Activated CD4-positive, alpha-beta T cell treated with anti-CD3 and anti-CD28 coated beads for 36 hours (primary cell): ENCODE results near the gene CLEC5A. TPM values are rescaled to one million over a fixed set of nuclear protein-coding genes. Genes with fewer than 3 reads are reported as not detected.
A peak's percentile ranks its signal among the peaks of the same experiment; 100 is the strongest.
"Not testable (repeated sequence)": the region's sequence is repeated elsewhere in the genome, so short reads cannot be mapped to it uniquely, and the experiment has no call there.

Source experiments
- ATAC-seq: fragments of 200-7000 bp; cut with Tn5 transposase; one replicate; pipeline ENCODE4 v1.10.0; 2021; ENCODE audit warnings: mild to moderate bottlenecking, moderate library complexity
- CTCF ChIA-PET: fragments of 350-600 bp; sonication (Branson Sonifier 250); formaldehyde crosslinking; loops from one replicate; lab custom pipeline; 2021; ENCODE audit warnings: antibody characterized with exemption; lab: Charles Lee
- POLR2A ChIA-PET: fragments of 350-600 bp; sonication (Branson Sonifier 250); formaldehyde crosslinking; loops from one replicate; lab custom pipeline; 2021; ENCODE audit warnings: antibody characterized with exemption, inconsistent platforms; lab: Charles Lee
- DNase-seq: peaks from one replicate; pipeline ENCODE4 v3.0.0-alpha.2; 2020
- H3K27ac Mint-ChIP-seq: one replicate; pipeline ENCODE4 v1.8.0; 2021; ENCODE audit warnings: mixed read lengths
- H3K27me3 Mint-ChIP-seq: one replicate; pipeline ENCODE4 v1.8.0; 2021; ENCODE audit warnings: mixed read lengths
- H3K36me3 Mint-ChIP-seq: one replicate; pipeline ENCODE4 v1.8.0; 2021; ENCODE audit warnings: low read depth, mixed read lengths
- H3K4me1 Mint-ChIP-seq: one replicate; pipeline ENCODE4 v1.8.0; 2021; ENCODE audit warnings: mixed read lengths
- H3K4me3 Mint-ChIP-seq: one replicate; pipeline ENCODE4 v1.8.0; 2021; ENCODE audit warnings: mild to moderate bottlenecking, moderate library complexity, mixed read lengths
- H3K9me3 Mint-ChIP-seq: one replicate; pipeline ENCODE4 v1.8.0; 2021; ENCODE audit warnings: low read depth, mixed read lengths
- intact Hi-C, 2 experiments: fragments of 100-400 bp; cut with DNase I in 1 of 2; cut with micrococcal nuclease in 1 of 2; formaldehyde crosslinking; loops; one replicate each; pipeline versions ENCODE4 v1.14.2 to v1.15.1; 2022 to 2024; cut with DNase I, micrococcal nuclease
- total RNA-seq, 2 experiments: library from RNA; stranded (reverse); gene quantifications; one replicate each; pipeline ENCODE4 v1.2.3, GENCODE V29; 2021

Gene CLEC5A
- total RNA-seq, 2 experiments from 2014 or later = not detected

GRCh38 chr7:141906285-141906684 is 40.5 kb downstream of the CLEC5A start:
- no peaks in the 10 kb centered on the region for H3K9me3 Mint-ChIP-seq
- H3K27me3 Mint-ChIP-seq = no peaks in the 10 kb centered on the region
- H3K4me1 Mint-ChIP-seq = no peaks in the 10 kb centered on the region
- no peak overlapping the region for H3K27ac Mint-ChIP-seq
- ChIA-PET CTCF (no interaction called here), POLR2A (no interaction called here)
- ATAC-seq (no peak), DNase-seq (no peak)
- H3K4me3 Mint-ChIP-seq = no peak overlapping the region
- intact Hi-C loops = no loop called here
- H3K36me3 Mint-ChIP-seq = no peaks in the 10 kb centered on the region

- H3K4me3 Mint-ChIP-seq, H3K27me3 Mint-ChIP-seq, DNase-seq, H3K9me3 Mint-ChIP-seq, H3K4me1 Mint-ChIP-seq, POLR2A ChIA-PET, intact Hi-C loops, CTCF ChIA-PET, ATAC-seq, H3K36me3 Mint-ChIP-seq, H3K27ac Mint-ChIP-seq: not testable (repeated sequence)
Observed at GRCh38 chr7:141899366-141899765, 47.4 kb downstream of the CLEC5A start.

- no peaks in the 10 kb centered on the region for H3K4me1 Mint-ChIP-seq
- ATAC-seq (no peak), DNase-seq (no peak)
- H3K36me3 Mint-ChIP-seq = no peaks in the 10 kb centered on the region
- no peaks in the 10 kb centered on the region for H3K9me3 Mint-ChIP-seq
- intact Hi-C loops = no loop called here
- H3K27me3 Mint-ChIP-seq = peaks cover 9% of the 10 kb centered on the region
- no peak overlapping the region for H3K4me3 Mint-ChIP-seq
- CTCF ChIA-PET = no interaction called here
- POLR2A ChIA-PET = no interaction called here
- H3K27ac Mint-ChIP-seq = no peak overlapping the region
Observed at GRCh38 chr7:141891336-141891735, 55.4 kb downstream of the CLEC5A start.

GRCh38 chr7:141889321-141889720 is 57.5 kb downstream of the CLEC5A start:
- POLR2A ChIA-PET = no interaction called here
- CTCF ChIA-PET = interaction anchor here (0.6 kb wide), 1 partner anchor 8 kb away, joined by 3 read pairs; no protein-coding TSS in a partner anchor
- DNase-seq (no peak), ATAC-seq (no peak)
- no peak overlapping the region for H3K27ac Mint-ChIP-seq
- H3K4me1 Mint-ChIP-seq = peaks cover 2% of the 10 kb centered on the region
- H3K27me3 Mint-ChIP-seq = peaks cover 9% of the 10 kb centered on the region
- intact Hi-C loops = no loop called here
- no peaks in the 10 kb centered on the region for H3K36me3 Mint-ChIP-seq
- H3K4me3 Mint-ChIP-seq = no peak overlapping the region
- H3K9me3 Mint-ChIP-seq = no peaks in the 10 kb centered on the region

- intact Hi-C loops = no loop called here
- Mint-ChIP-seq H3K4me1 (peaks cover 2% of the 10 kb centered on the region), H3K27ac (no peak overlapping the region), H3K36me3 (no peaks in the 10 kb centered on the region), H3K9me3 (no peaks in the 10 kb centered on the region), H3K27me3 (peaks cover 4% of the 10 kb centered on the region), H3K4me3 (no peak overlapping the region)
- ChIA-PET POLR2A (no interaction called here), CTCF (no interaction called here)
- ATAC-seq (peak; percentile 69), DNase-seq (no peak)
Observed at GRCh38 chr7:141884539-141885225, 62.1 kb downstream of the CLEC5A start.

- DNase-seq (no peak), ATAC-seq (no peak)
- ChIA-PET POLR2A (no interaction called here), CTCF (no interaction called here)
- Mint-ChIP-seq H3K36me3 (no peaks in the 10 kb centered on the region), H3K4me3 (no peak overlapping the region), H3K9me3 (peaks cover 4% of the 10 kb centered on the region), H3K27ac (no peak overlapping the region), H3K4me1 (peaks cover 2% of the 10 kb centered on the region), H3K27me3 (peaks cover 2% of the 10 kb centered on the region)
- intact Hi-C loops = no loop called here
Observed at GRCh38 chr7:141880960-141881359, 65.8 kb downstream of the CLEC5A start.

- Mint-ChIP-seq H3K9me3 (peaks cover 4% of the 10 kb centered on the region), H3K4me3 (no peak overlapping the region), H3K27ac (no peak overlapping the region), H3K36me3 (no peaks in the 10 kb centered on the region), H3K27me3 (peaks cover 2% of the 10 kb centered on the region), H3K4me1 (no peaks in the 10 kb centered on the region)
- ATAC-seq = no peak
- no peak for DNase-seq
- ChIA-PET CTCF (no interaction called here), POLR2A (no interaction called here)
- intact Hi-C loops = no loop called here
Observed at GRCh38 chr7:141877365-141877764, 69.4 kb downstream of the CLEC5A start.

Other genes starting within 250 kb of the CLEC5A start
- gene DENND11, start 244.8 kb downstream of the CLEC5A start, total RNA-seq = 10 to 100 TPM; 21.2 to 27.6 TPM
- gene WEE2, start 238.6 kb downstream of the CLEC5A start, total RNA-seq = not detected
- gene SSBP1, start 208.6 kb downstream of the CLEC5A start, total RNA-seq = 100 to 1,000 TPM; 183 to 245 TPM
- gene TAS2R3, start 182.9 kb downstream of the CLEC5A start, total RNA-seq = 1 to 10 TPM in 1 of 2 experiments, under 1 TPM in 1; 0.69 to 1.1 TPM
- gene TAS2R4, start 170.3 kb downstream of the CLEC5A start, total RNA-seq = under 1 TPM; 0.60 to 0.62 TPM
- gene TAS2R5, start 156.8 kb downstream of the CLEC5A start, total RNA-seq = 1 to 10 TPM in 1 of 2 experiments, under 1 TPM in 1; 0.75 to 1.4 TPM
- gene PRSS37, start 105.5 kb downstream of the CLEC5A start, total RNA-seq = not detected
- gene OR9A4, start 30.6 kb downstream of the CLEC5A start, total RNA-seq = not detected
- not detected for gene TAS2R38, start 26.8 kb upstream of the CLEC5A start, total RNA-seq
- gene MGAM, start 48.9 kb upstream of the CLEC5A start, total RNA-seq = under 1 TPM in 1 of 2 experiments, not detected in 1; 0.27 TPM
- not detected for gene MGAM2, start 164.7 kb upstream of the CLEC5A start, total RNA-seq